GM23338 (cell line): Measurements from ENCODE around the gene WSCD2. TPM values are rescaled to one million over a fixed set of nuclear protein-coding genes. Genes with fewer than 3 reads are reported as not detected.

Source experiments
- ATAC-seq: fragments of 200-7000 bp; cut with Tn5 transposase; 3 replicates; pipeline ENCODE4 v1.9.1; 2020
- DNase-seq: peaks from one replicate; pipeline ENCODE4 v3.0.0-alpha.2; 2015; ENCODE audit warnings: low spot score
- H2AFZ ChIP-seq: fragments of 200-600 bp; sonication (generic); 2 replicates; pipeline ENCODE4 v1.8.0; 2016; ENCODE audit warnings: antibody characterized with exemption, mild to moderate bottlenecking, moderate library complexity
- H3F3A ChIP-seq: fragments of 200-600 bp; sonication (generic); replicated peaks from 2 replicates; pipeline ENCODE4 v1.8.0; 2017; ENCODE audit warnings: antibody characterized with exemption, mixed run types, low read depth
- H3K27ac ChIP-seq: fragments of 200-600 bp; sonication (generic); 2 replicates; pipeline ENCODE4 v1.6.1; 2016; ENCODE audit warnings: low read depth
- H3K27me3 ChIP-seq: fragments of 200-600 bp; sonication (generic); 2 replicates; pipeline ENCODE4 v1.8.0; 2016; ENCODE audit warnings: mild to moderate bottlenecking, mixed run types, moderate library complexity; ENCODE audit not compliant: insufficient read depth
- H3K36me3 ChIP-seq: fragments of 200-600 bp; sonication (generic); 2 replicates; pipeline ENCODE4 v1.8.0; 2016; ENCODE audit warnings: mild to moderate bottlenecking; ENCODE audit not compliant: insufficient read depth
- H3K4me1 ChIP-seq: fragments of 200-600 bp; sonication (generic); 2 replicates; pipeline ENCODE4 v1.8.0; 2016; ENCODE audit warnings: mild to moderate bottlenecking, moderate library complexity; ENCODE audit not compliant: insufficient read depth
- H3K4me2 ChIP-seq: fragments of 200-600 bp; sonication (generic); 2 replicates; pipeline ENCODE4 v1.7.1; 2017; ENCODE audit warnings: mixed run types
- H3K4me3 ChIP-seq: fragments of 200-600 bp; sonication (generic); 2 replicates; pipeline ENCODE4 v1.6.1; 2016; ENCODE audit warnings: mixed run types
- H3K79me2 ChIP-seq: fragments of 200-600 bp; sonication (generic); replicated peaks from 2 replicates; pipeline ENCODE4 v1.8.0; 2017; ENCODE audit warnings: mild to moderate bottlenecking; ENCODE audit not compliant: insufficient read depth
- H3K9me2 ChIP-seq: fragments of 200-600 bp; sonication (generic); 2 replicates; pipeline ENCODE4 v1.8.0; 2017; ENCODE audit not compliant: insufficient read depth
- H4K20me1 ChIP-seq: fragments of 200-600 bp; sonication (generic); replicated peaks from 2 replicates; pipeline ENCODE4 v1.8.0; 2017; ENCODE audit warnings: mild to moderate bottlenecking; ENCODE audit not compliant: insufficient read depth
- H3K27ac Mint-ChIP-seq: 2 replicates; pipeline ENCODE4 v1.8.0; 2020; ENCODE audit warnings: inconsistent platforms, mild to moderate bottlenecking, moderate library complexity, mixed read lengths
- H3K27me3 Mint-ChIP-seq: 3 replicates; pipeline ENCODE4 v1.8.0; 2022; ENCODE audit warnings: low read depth, mild to moderate bottlenecking, moderate library complexity, mixed read lengths, inconsistent platforms; ENCODE audit not compliant: insufficient read depth, poor library complexity
- H3K36me3 Mint-ChIP-seq: 3 replicates; pipeline ENCODE4 v1.8.0; 2021; ENCODE audit warnings: low read depth, mild to moderate bottlenecking, inconsistent platforms, moderate library complexity, mixed read lengths
- H3K4me1 Mint-ChIP-seq: 3 replicates; pipeline ENCODE4 v1.8.0; 2020; ENCODE audit warnings: mild to moderate bottlenecking, inconsistent platforms, mixed read lengths
- H3K4me3 Mint-ChIP-seq: 3 replicates; pipeline ENCODE4 v1.8.0; 2021; ENCODE audit warnings: moderate library complexity, mild to moderate bottlenecking, inconsistent platforms, mixed read lengths
- H3K9me3 Mint-ChIP-seq: 3 replicates; pipeline ENCODE4 v1.8.0; 2020; ENCODE audit warnings: moderate library complexity, mild to moderate bottlenecking, inconsistent platforms, mixed read lengths
- CREB1 ChIP-seq: fragments of 250-450 bp; sonication (Bioruptor Pico); IDR thresholded peaks from 2 replicates; pipeline ENCODE4 v1.5.0; 2020; ENCODE audit warnings: low read depth, mild to moderate bottlenecking, moderate library complexity
- EZH2 ChIP-seq: fragments of 200-600 bp; sonication (generic); IDR thresholded peaks from one replicate; pipeline ENCODE4 v1.8.0; 2017; ENCODE audit warnings: antibody characterized with exemption, mild to moderate bottlenecking, low read depth; ENCODE audit not compliant: unreplicated experiment
- JUNB ChIP-seq: IDR thresholded peaks from one replicate; pipeline ENCODE4 v1.6.1; 2016; ENCODE audit warnings: antibody characterized with exemption; ENCODE audit not compliant: unreplicated experiment
- NANOG ChIP-seq: IDR thresholded peaks from 2 replicates; pipeline ENCODE4 v1.6.1; 2016; ENCODE audit warnings: antibody characterized with exemption, borderline replicate concordance
- POLR2AphosphoS5 ChIP-seq: IDR thresholded peaks from 2 replicates; pipeline ENCODE4 v1.6.1; 2016; ENCODE audit warnings: antibody characterized with exemption, low read depth
- STAT1 ChIP-seq: IDR thresholded peaks from one replicate; pipeline ENCODE4 v1.6.1; 2016; ENCODE audit warnings: antibody characterized with exemption; ENCODE audit not compliant: unreplicated experiment
- polyA plus RNA-seq: library from polyadenylated mRNA; unstranded; fragments of >200 nt; fragmentation: Nextera tagmentation; extraction: Ambion mirVana; gene quantifications from 2 replicates; pipeline ENCODE4 v1.2.1, GENCODE V29; 2016
- total RNA-seq: library from RNA; depleted of rRNA; stranded (reverse); fragments of >200 nt; shearing (Covaris generic); gene quantifications from 2 replicates; pipeline ENCODE4 v1.2.3, GENCODE V29; 2014
- TF ChIP-seq, protein P1 (sequence below): IDR thresholded peaks from one replicate; pipeline ENCODE4 v1.6.1; 2018; ENCODE audit warnings: antibody characterized with exemption; ENCODE audit not compliant: unreplicated experiment
- TF ChIP-seq, protein P2 (sequence below): fragments of 250-450 bp; sonication (Bioruptor Pico); IDR thresholded peaks from 2 replicates; pipeline ENCODE4 v1.5.0; 2020; ENCODE audit warnings: mild to moderate bottlenecking, moderate library complexity
- TF ChIP-seq, protein P3 (sequence below), 2 experiments: fragments of 200-600 bp in 1 of 2; sonication (generic) in 1 of 2; conservative IDR thresholded peaks; 2 replicates each; pipeline versions ENCODE4 v1.5.1 to v1.6.1; 2016 to 2017; ENCODE audit warnings: antibody characterized with exemption in 2 of 2, low read depth in 2 of 2, mild to moderate bottlenecking in 2 of 2, moderate library complexity in 1 of 2

WSCD2 gene
- total and polyA plus RNA-seq, 2 experiments from 2014 or later, result 0.66 to 3.1 TPM

DNA sequence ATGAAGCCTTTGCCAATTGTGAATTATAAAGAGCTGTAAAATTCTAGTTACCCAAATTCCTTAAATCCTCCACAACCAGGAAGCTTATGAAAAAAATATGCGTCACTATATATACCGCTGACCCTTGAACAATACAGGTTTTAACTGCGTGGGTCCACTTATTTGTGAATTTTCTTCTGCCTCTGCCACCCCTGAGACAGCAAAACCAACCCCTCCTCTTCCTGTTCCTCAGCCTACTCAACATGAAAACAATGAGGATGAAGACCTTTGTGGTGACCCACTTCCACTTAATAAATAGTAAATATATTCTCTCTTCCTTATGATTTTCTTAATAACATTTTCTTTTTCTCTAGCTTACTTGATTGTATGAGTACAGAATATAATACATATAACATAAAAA lies 167.9 kb downstream of the WSCD2 start:
- Histone ChIP-seq H3K36me3 (no peaks in the 10 kb centered on the region), H3K4me2 (no peak overlapping the region), H3K79me2 (no peaks in the 10 kb centered on the region), H3K27ac (no peak overlapping the region), H3K9me2 (no peaks in the 10 kb centered on the region), H3F3A (no peaks in the 10 kb centered on the region), H4K20me1 (no peaks in the 10 kb centered on the region), H3K4me3 (no peak overlapping the region), H2AFZ (no peak overlapping the region), H3K27me3 (no peaks in the 10 kb centered on the region), H3K4me1 (peaks cover 4% of the 10 kb centered on the region; the same call in 1 of the 2 replicates)
- DNase-seq (no peak), ATAC-seq (no peak)
- no peak overlapping the region for H3K27ac Mint-ChIP-seq
- H3K27me3 Mint-ChIP-seq, result peaks cover 4% of the 10 kb centered on the region
- TF ChIP-seq POLR2AphosphoS5 (no peak), CREB1 (CRISPR knock-in tag) (no peak), NANOG (no peak), JUNB (no peak), EZH2 (no peak), STAT1 (no peak)
- TF ChIP-seq, protein P1, sequence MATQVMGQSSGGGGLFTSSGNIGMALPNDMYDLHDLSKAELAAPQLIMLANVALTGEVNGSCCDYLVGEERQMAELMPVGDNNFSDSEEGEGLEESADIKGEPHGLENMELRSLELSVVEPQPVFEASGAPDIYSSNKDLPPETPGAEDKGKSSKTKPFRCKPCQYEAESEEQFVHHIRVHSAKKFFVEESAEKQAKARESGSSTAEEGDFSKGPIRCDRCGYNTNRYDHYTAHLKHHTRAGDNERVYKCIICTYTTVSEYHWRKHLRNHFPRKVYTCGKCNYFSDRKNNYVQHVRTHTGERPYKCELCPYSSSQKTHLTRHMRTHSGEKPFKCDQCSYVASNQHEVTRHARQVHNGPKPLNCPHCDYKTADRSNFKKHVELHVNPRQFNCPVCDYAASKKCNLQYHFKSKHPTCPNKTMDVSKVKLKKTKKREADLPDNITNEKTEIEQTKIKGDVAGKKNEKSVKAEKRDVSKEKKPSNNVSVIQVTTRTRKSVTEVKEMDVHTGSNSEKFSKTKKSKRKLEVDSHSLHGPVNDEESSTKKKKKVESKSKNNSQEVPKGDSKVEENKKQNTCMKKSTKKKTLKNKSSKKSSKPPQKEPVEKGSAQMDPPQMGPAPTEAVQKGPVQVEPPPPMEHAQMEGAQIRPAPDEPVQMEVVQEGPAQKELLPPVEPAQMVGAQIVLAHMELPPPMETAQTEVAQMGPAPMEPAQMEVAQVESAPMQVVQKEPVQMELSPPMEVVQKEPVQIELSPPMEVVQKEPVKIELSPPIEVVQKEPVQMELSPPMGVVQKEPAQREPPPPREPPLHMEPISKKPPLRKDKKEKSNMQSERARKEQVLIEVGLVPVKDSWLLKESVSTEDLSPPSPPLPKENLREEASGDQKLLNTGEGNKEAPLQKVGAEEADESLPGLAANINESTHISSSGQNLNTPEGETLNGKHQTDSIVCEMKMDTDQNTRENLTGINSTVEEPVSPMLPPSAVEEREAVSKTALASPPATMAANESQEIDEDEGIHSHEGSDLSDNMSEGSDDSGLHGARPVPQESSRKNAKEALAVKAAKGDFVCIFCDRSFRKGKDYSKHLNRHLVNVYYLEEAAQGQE, result no peak
- TF ChIP-seq, protein P2, sequence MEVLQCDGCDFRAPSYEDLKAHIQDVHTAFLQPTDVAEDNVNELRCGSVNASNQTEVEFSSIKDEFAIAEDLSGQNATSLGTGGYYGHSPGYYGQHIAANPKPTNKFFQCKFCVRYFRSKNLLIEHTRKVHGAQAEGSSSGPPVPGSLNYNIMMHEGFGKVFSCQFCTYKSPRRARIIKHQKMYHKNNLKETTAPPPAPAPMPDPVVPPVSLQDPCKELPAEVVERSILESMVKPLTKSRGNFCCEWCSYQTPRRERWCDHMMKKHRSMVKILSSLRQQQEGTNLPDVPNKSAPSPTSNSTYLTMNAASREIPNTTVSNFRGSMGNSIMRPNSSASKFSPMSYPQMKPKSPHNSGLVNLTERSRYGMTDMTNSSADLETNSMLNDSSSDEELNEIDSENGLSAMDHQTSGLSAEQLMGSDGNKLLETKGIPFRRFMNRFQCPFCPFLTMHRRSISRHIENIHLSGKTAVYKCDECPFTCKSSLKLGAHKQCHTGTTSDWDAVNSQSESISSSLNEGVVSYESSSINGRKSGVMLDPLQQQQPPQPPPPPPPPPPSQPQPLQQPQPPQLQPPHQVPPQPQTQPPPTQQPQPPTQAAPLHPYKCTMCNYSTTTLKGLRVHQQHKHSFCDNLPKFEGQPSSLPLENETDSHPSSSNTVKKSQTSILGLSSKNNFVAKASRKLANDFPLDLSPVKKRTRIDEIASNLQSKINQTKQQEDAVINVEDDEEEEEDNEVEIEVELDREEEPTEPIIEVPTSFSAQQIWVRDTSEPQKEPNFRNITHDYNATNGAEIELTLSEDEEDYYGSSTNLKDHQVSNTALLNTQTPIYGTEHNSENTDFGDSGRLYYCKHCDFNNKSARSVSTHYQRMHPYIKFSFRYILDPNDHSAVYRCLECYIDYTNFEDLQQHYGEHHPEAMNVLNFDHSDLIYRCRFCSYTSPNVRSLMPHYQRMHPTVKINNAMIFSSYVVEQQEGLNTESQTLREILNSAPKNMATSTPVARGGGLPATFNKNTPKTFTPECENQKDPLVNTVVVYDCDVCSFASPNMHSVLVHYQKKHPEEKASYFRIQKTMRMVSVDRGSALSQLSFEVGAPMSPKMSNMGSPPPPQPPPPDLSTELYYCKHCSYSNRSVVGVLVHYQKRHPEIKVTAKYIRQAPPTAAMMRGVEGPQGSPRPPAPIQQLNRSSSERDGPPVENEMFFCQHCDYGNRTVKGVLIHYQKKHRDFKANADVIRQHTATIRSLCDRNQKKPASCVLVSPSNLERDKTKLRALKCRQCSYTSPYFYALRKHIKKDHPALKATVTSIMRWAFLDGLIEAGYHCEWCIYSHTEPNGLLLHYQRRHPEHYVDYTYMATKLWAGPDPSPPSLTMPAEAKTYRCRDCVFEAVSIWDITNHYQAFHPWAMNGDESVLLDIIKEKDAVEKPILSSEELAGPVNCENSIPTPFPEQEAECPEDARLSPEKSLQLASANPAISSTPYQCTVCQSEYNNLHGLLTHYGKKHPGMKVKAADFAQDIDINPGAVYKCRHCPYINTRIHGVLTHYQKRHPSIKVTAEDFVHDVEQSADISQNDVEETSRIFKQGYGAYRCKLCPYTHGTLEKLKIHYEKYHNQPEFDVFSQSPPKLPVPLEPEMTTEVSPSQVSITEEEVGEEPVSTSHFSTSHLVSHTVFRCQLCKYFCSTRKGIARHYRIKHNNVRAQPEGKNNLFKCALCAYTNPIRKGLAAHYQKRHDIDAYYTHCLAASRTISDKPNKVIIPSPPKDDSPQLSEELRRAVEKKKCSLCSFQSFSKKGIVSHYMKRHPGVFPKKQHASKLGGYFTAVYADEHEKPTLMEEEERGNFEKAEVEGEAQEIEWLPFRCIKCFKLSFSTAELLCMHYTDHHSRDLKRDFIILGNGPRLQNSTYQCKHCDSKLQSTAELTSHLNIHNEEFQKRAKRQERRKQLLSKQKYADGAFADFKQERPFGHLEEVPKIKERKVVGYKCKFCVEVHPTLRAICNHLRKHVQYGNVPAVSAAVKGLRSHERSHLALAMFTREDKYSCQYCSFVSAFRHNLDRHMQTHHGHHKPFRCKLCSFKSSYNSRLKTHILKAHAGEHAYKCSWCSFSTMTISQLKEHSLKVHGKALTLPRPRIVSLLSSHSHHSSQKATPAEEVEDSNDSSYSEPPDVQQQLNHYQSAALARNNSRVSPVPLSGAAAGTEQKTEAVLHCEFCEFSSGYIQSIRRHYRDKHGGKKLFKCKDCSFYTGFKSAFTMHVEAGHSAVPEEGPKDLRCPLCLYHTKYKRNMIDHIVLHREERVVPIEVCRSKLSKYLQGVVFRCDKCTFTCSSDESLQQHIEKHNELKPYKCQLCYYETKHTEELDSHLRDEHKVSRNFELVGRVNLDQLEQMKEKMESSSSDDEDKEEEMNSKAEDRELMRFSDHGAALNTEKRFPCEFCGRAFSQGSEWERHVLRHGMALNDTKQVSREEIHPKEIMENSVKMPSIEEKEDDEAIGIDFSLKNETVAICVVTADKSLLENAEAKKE (CRISPR knock-in tag), result no peak
- TF ChIP-seq, protein P3, sequence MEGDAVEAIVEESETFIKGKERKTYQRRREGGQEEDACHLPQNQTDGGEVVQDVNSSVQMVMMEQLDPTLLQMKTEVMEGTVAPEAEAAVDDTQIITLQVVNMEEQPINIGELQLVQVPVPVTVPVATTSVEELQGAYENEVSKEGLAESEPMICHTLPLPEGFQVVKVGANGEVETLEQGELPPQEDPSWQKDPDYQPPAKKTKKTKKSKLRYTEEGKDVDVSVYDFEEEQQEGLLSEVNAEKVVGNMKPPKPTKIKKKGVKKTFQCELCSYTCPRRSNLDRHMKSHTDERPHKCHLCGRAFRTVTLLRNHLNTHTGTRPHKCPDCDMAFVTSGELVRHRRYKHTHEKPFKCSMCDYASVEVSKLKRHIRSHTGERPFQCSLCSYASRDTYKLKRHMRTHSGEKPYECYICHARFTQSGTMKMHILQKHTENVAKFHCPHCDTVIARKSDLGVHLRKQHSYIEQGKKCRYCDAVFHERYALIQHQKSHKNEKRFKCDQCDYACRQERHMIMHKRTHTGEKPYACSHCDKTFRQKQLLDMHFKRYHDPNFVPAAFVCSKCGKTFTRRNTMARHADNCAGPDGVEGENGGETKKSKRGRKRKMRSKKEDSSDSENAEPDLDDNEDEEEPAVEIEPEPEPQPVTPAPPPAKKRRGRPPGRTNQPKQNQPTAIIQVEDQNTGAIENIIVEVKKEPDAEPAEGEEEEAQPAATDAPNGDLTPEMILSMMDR (conservative IDR thresholded peaks at IDR 0.05; ENCODE audit: low read depth in 2 of 2), result no peak
- H3K4me1 Mint-ChIP-seq, result peaks cover 3% of the 10 kb centered on the region; the same call in 2 of the 3 replicates
- peaks cover 5% of the 10 kb centered on the region; the same call in 2 of the 3 replicates for H3K9me3 Mint-ChIP-seq
- H3K4me3 Mint-ChIP-seq, result no peak overlapping the region
- H3K36me3 Mint-ChIP-seq, result peaks cover 5% of the 10 kb centered on the region; the same call in 1 of the 3 replicates
